WTC11 (cell line): Measurements from ENCODE around the gene CACNA1C.

Experiments used
- CTCF ChIP-seq: fragments of 200-600 bp; IDR thresholded peaks from 2 replicates; pipeline ENCODE4 v1.8.0; 2022; ENCODE audit warnings: antibody characterized with exemption
- ELF4 ChIP-seq: sonication (generic); formaldehyde crosslinking; IDR thresholded peaks from 2 replicates; pipeline ENCODE4 v1.8.1; 2022; ENCODE audit warnings: low read depth, mild to moderate bottlenecking, moderate library complexity, missing genetic modification reagents
- FOXK1 ChIP-seq: sonication (generic); formaldehyde crosslinking; IDR thresholded peaks from 2 replicates; pipeline ENCODE4 v1.8.0; 2022; ENCODE audit warnings: mild to moderate bottlenecking, moderate library complexity, missing genetic modification reagents
- IRF1 ChIP-seq: sonication (generic); formaldehyde crosslinking; IDR thresholded peaks from 2 replicates; pipeline ENCODE4 v1.8.0; 2023; ENCODE audit warnings: missing genetic modification reagents
- JUN ChIP-seq: sonication (generic); formaldehyde crosslinking; IDR thresholded peaks from 2 replicates; pipeline ENCODE4 v1.8.0; 2023; ENCODE audit warnings: mild to moderate bottlenecking, missing genetic modification reagents
- NFYB ChIP-seq: sonication (generic); formaldehyde crosslinking; conservative IDR thresholded peaks from 2 replicates; pipeline ENCODE4 v1.8.0; 2022; ENCODE audit warnings: low read depth, missing genetic modification reagents
- NR2C2 ChIP-seq: sonication (generic); formaldehyde crosslinking; IDR thresholded peaks from 2 replicates; pipeline ENCODE4 v1.8.0; 2022; ENCODE audit warnings: mild to moderate bottlenecking, missing genetic modification reagents
- NR3C1 ChIP-seq: sonication (generic); formaldehyde crosslinking; conservative IDR thresholded peaks from 2 replicates; pipeline ENCODE4 v1.8.1; 2023; ENCODE audit warnings: low read depth, mild to moderate bottlenecking, missing genetic modification reagents
- RELA ChIP-seq: sonication (generic); formaldehyde crosslinking; IDR thresholded peaks from 2 replicates; pipeline ENCODE4 v1.8.1; 2022; ENCODE audit warnings: missing genetic modification reagents, mild to moderate bottlenecking, borderline replicate concordance
- RORB ChIP-seq: fragments of 250-450 bp; sonication (Bioruptor Pico); IDR thresholded peaks from 2 replicates; pipeline ENCODE4 v1.9.0; 2021; ENCODE audit warnings: mild to moderate bottlenecking
- SP1 ChIP-seq: sonication (generic); formaldehyde crosslinking; conservative IDR thresholded peaks from 2 replicates; pipeline ENCODE4 v1.8.1; 2022; ENCODE audit warnings: missing genetic modification reagents
- TEAD4 ChIP-seq: sonication (generic); formaldehyde crosslinking; IDR thresholded peaks from 2 replicates; pipeline ENCODE4 v1.8.0; 2022; ENCODE audit warnings: mild to moderate bottlenecking, missing genetic modification reagents
- ZNF232 ChIP-seq: sonication (generic); formaldehyde crosslinking; IDR thresholded peaks from 2 replicates; pipeline ENCODE4 v1.8.0; 2022; ENCODE audit warnings: mild to moderate bottlenecking, missing genetic modification reagents
- TF ChIP-seq, protein P1 (sequence below): fragments of 250-450 bp; sonication (Bioruptor Pico); IDR thresholded peaks from 2 replicates; pipeline ENCODE4 v1.9.0; 2021; ENCODE audit warnings: moderate library complexity, mild to moderate bottlenecking, inconsistent platforms, borderline replicate concordance

DNA sequence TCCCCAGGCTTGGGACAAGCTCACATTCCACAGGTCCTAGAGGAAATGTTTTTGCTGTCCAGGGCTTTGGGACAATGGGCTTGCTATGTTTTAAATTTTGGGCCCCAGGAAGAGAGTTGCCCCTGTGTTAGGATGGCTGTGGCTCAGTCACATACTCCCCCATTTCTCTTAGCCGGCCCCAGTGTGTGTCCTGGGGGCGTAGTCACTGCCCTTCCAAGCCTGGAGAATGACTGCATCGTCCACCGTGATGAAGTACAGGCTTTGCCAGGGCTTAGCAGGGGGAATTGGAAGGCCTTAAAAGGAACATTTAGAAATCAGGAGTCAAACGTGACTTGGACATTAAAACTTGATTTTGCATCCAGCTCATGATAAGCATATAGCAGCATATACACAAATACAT lies 293.6 kb downstream of the CACNA1C start:
- TF ChIP-seq NR3C1 (no peak), JUN (no peak), NR2C2 (CRISPR knock-in tag) (no peak), CTCF (no peak), ZNF232 (no peak), TEAD4 (CRISPR knock-in tag) (no peak), SP1 (no peak), ELF4 (CRISPR knock-in tag) (no peak), NFYB (CRISPR knock-in tag) (no peak), FOXK1 (no peak), RORB (CRISPR knock-in tag) (no peak), IRF1 (no peak), RELA (CRISPR knock-in tag) (no peak)
- TF ChIP-seq, protein P1, sequence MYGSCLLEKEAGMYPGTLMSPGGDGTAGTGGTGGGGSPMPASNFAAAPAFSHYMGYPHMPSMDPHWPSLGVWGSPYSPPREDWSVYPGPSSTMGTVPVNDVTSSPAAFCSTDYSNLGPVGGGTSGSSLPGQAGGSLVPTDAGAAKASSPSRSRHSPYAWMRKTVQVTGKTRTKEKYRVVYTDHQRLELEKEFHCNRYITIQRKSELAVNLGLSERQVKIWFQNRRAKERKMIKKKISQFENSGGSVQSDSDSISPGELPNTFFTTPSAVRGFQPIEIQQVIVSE (CRISPR knock-in tag) = no peak
